Right lobe of liver (tissue), 6 donors: ENCODE data around the gene SLC27A5. TPM values are rescaled to one million over a fixed set of nuclear protein-coding genes. Genes with fewer than 3 reads are reported as not detected.
"Not testable (repeated sequence)": the region's sequence is repeated elsewhere in the genome, so short reads cannot be mapped to it uniquely, and the experiment has no call there.

Experiments used
- ATAC-seq, 4 donors: fragments of 200-7000 bp; cut with Tn5 transposase; one replicate each; pipeline ENCODE4 v1.9.1; 2020; ENCODE audit warnings: mild to moderate bottlenecking in 4 of 4, moderate library complexity in 4 of 4
- DNase-seq, 3 donors: peaks; one replicate each; pipeline ENCODE4 v3.0.0-alpha.2; 2020
- H3K27ac ChIP-seq, 3 donors: fragments of 200-600 bp; one replicate each; pipeline ENCODE4 v1.8.0; 2022
- H3K27me3 ChIP-seq, 2 donors: fragments of 200-600 bp; one replicate each; pipeline ENCODE4 v1.8.0; 2022
- H3K36me3 ChIP-seq, 4 donors: fragments of 200-600 bp; sonication (generic) in 1 of 4; one replicate each; pipeline versions ENCODE4 v1.5.1 to v1.8.0; 2017 to 2022; ENCODE audit warnings: control low read depth in 1 of 4
- H3K4me1 ChIP-seq, 4 donors: fragments of 200-600 bp; sonication (generic) in 1 of 4; one replicate each; pipeline versions ENCODE4 v1.5.1 to v1.8.0; 2017 to 2022; ENCODE audit warnings: control low read depth in 1 of 4
- H3K4me3 ChIP-seq, 3 donors: fragments of 200-600 bp; one replicate each; pipeline ENCODE4 v1.8.0; 2022
- H3K9me3 ChIP-seq, 4 donors: fragments of 200-600 bp; sonication (generic) in 1 of 4; one replicate each; pipeline versions ENCODE4 v1.5.1 to v1.8.0; 2017 to 2022; ENCODE audit warnings: control low read depth in 1 of 4
- CTCF ChIP-seq, 4 donors: fragments of 200-600 bp in 3 of 4; fragments of 450-650 bp in 1 of 4; IDR thresholded peaks; one replicate each; pipeline versions ENCODE4 v1.5.1 to v1.8.0; 2016 to 2022; ENCODE audit warnings: antibody characterized with exemption in 4 of 4, mild to moderate bottlenecking in 2 of 4
- POLR2A ChIP-seq: fragments of 450-650 bp; IDR thresholded peaks from one replicate; pipeline ENCODE4 v1.6.1; 2017; ENCODE audit warnings: antibody characterized with exemption, mild to moderate bottlenecking
- WGBS: methylation state at CpG from one replicate; pipeline ENCODE4 v1.1.6; 2018; ENCODE audit warnings: low coverage, low lambda C conversion rate; ENCODE audit not compliant: insufficient coverage; ENCODE audit errors: missing lambda C conversion rate; 5-methylcytosine and 5-hydroxymethylcytosine counted together
- intact Hi-C, 2 donors: fragments of 100-400 bp; cut with DNase I; formaldehyde crosslinking; loops; one replicate each; pipeline versions ENCODE4 v1.11.2 to v1.14.1; 2022
- total RNA-seq, 6 experiments: library from RNA; depleted of rRNA in 2 of 6; stranded (reverse); fragments of >200 nt in 2 of 6; fragmentation: NEBNext Ultra II Directional in 3 of 6; extraction: Animal tissue kit (Norgen Biotek cat#: 25700) in 3 of 6; gene quantifications; one replicate each; pipeline versions ENCODE4 v1.1.0 to v1.2.4, GENCODE V29; 2016 to 2023
- donor health status: DM: no; HTN: yes; CAD: no.
- donor health status: DM: no; HTN: no; CAD: no.
- donor health status: DM: no; HTN: no; CAD: no.
- donor health status: DM: no; HTN: yes; CAD: no.
- donor health status: DM: no; HTN: yes; CAD: no.

The SLC27A5 gene
- total RNA-seq, 6 experiments from 2014 or later, result 107 to 737 (median 366) TPM

DNA sequence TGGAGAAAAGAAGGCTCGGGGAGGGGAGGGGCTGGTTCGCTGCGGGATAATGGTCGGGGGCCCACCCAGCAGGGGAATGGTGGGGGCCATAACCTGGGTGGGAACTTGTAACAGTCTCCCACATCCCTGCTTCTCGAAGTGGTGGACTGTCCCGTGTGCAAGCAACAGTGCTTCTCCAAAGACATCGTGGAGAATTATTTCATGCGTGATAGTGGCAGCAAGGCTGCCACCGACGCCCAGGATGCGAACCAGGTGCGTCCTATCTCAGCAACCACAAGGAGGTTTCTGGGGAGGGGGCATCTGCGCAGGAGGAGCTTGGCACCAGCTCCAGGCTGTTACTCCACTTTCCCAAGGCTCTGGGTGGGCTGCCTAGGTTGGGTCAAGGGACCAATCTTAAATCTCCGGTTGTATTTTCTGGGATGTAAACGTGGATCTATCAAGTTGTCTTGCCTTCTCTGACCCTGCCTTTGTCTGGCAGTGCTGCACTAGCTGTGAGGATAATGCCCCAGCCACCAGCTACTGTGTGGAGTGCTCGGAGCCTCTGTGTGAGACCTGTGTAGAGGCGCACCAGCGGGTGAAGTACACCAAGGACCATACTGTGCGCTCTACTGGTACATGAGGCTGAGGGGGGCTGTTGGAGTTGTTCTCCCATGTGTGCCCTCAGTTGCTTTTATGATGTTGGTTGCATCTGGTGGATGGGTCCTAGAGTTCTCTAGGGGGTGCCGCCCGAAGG lies 33.7 kb upstream of the SLC27A5 start:
- Histone ChIP-seq H3K36me3 (peaks cover 17 to 34% (median 29%) of the 10 kb centered on the region in 4 donors), H3K4me3 (peak overlapping the region; percentile 77 to 89 (median 88)), H3K4me1 (peaks cover 0 to 15% (median 7%) of the 10 kb centered on the region in 4 donors), H3K9me3 (no peaks in the 10 kb centered on the region), H3K27me3 (no peaks in the 10 kb centered on the region), H3K27ac (peak overlapping the region in 2 of 3 donors; percentile 5 to 99)
- DNase-seq (no peak), ATAC-seq (no peak)
- TF ChIP-seq CTCF (IDR thresholded peaks at IDR 0.05), result no peak
- TF ChIP-seq POLR2A, result no peak
- WGBS, result 6% methylated on average over 20 of the region's 21 CpGs
- intact Hi-C loops, result no loop called here

DNA sequence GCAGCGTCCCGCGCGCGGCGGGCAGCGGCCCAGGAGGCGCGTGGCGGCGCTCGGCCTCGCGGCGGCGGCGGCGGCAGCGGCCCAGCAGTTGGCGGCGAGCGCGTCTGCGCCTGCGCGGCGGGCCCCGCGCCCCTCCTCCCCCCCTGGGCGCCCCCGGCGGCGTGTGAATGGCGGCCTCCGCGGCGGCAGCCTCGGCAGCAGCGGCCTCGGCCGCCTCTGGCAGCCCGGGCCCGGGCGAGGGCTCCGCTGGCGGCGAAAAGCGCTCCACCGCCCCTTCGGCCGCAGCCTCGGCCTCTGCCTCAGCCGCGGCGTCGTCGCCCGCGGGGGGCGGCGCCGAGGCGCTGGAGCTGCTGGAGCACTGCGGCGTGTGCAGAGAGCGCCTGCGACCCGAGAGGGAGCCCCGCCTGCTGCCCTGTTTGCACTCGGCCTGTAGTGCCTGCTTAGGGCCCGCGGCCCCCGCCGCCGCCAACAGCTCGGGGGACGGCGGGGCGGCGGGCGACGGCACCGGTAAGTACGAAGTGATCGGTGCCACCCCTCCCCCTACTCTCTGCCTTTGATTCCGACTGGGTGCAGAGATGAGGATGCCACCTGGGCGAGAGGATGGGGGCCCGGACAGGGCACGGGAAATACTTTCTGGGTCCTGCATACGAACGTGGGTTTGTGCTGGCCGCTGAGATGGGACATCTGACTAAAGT lies 32.9 kb upstream of the SLC27A5 start:
- Histone ChIP-seq H3K27ac (peak overlapping the region; percentile 95 to 99 (median 97)), H3K9me3 (no peaks in the 10 kb centered on the region), H3K36me3 (peaks cover 17 to 27% (median 23%) of the 10 kb centered on the region in 4 donors), H3K4me1 (peaks cover 0 to 15% (median 7%) of the 10 kb centered on the region in 4 donors), H3K4me3 (peak overlapping the region; percentile 77 to 89 (median 88)), H3K27me3 (no peaks in the 10 kb centered on the region)
- ATAC-seq (peak; percentile 1 to 25 (median 10)), DNase-seq (peak in 2 of 3 donors; percentile 71 to 75)
- WGBS, result 2% methylated on average over 20 of the region's 92 CpGs
- intact Hi-C loops, result no loop called here
- TF ChIP-seq POLR2A (no peak), CTCF (IDR thresholded peaks at IDR 0.05) (no peak)

DNA sequence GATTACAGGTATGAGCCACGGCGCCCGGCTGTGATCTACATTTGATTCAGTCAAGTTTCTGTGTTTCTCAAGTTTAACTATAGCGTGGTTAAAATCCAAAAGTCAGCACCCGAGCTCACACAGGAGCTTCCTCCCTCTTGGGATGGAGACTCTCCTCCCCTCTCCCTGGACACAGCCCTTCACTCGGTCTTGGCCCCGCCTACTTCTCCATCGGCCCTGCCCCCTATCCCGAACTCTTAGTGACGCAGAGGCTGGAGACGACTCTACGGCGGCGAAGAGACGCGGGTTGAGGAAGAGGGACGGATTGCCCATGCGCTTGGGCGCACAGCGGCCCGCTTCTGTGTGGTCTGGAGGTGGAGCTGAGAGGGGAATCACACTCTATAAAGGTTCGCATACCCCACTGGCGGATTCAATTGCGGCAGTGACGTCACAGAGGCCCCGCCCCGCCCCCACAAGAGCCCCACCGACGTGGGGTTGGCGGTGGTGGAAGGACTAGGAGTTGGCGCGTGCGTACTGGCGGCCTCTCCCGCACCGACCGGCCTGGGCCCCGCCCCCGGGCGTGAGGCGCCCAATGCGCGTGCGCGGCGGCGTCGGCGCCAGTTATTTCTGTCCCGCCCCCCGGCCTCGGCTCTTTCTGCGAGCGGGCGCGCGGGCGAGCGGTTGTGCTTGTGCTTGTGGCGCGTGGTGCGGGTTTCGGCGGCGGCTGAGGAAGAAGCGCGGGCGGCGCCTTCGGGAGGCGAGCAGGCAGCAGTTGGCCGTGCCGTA lies 32.2 kb upstream of the SLC27A5 start, which contains the start of gene TRIM28:
TSS of gene TRIM28 (plus strand) at position 239 of the 765 bp plus-strand sequence. CDS start 694 bp downstream, outside the sequence.
- H3K36me3 ChIP-seq, result peaks cover 10 to 19% (median 17%) of the 10 kb centered on the region in 4 donors
- H3K4me1 ChIP-seq, result peaks cover 0 to 15% (median 7%) of the 10 kb centered on the region in 4 donors
- ATAC-seq (peak; percentile 93 to 97 (median 95)), DNase-seq (peak; percentile 98 to 99 (median 99))
- TF ChIP-seq POLR2A (peak; percentile 96), CTCF (IDR thresholded peaks at IDR 0.05) (no peak)
- WGBS, result under 1% methylated on average over 27 of the region's 73 CpGs
- no peaks in the 10 kb centered on the region for H3K27me3 ChIP-seq
- peak within 1 kb of the TSS; percentile 95 to 99 (median 97) for H3K27ac ChIP-seq
- H3K4me3 ChIP-seq, result peak within 1 kb of the TSS; percentile 77 to 89 (median 88)
- no peaks in the 10 kb centered on the region for H3K9me3 ChIP-seq
- intact Hi-C loops, result no loop called here

GRCh38 chr19:58542641-58543372 lies 31.0 kb upstream of the SLC27A5 start:
- H3K4me1 ChIP-seq, result peaks cover 0 to 15% (median 7%) of the 10 kb centered on the region in 4 donors
- H3K36me3 ChIP-seq, H3K27me3 ChIP-seq, intact Hi-C loops, ATAC-seq, DNase-seq, H3K9me3 ChIP-seq: not testable (repeated sequence)
- peak overlapping the region in 2 of 3 donors; percentile 95 to 99 for H3K27ac ChIP-seq
- 79% methylated on average over 18 of the region's 18 CpGs for WGBS
- peak overlapping the region in 1 of 3 donors; percentile 88 for H3K4me3 ChIP-seq

- ATAC-seq, result not testable (repeated sequence)
Observed at GRCh38 chr19:58539169-58539559, 27.4 kb upstream of the SLC27A5 start.

More at GRCh38 chr19:58539169-58539559, 27.4 kb upstream of the SLC27A5 start:
- H3K4me3 ChIP-seq, H3K9me3 ChIP-seq, H3K4me1 ChIP-seq, intact Hi-C loops, H3K36me3 ChIP-seq, DNase-seq, H3K27me3 ChIP-seq, H3K27ac ChIP-seq: not testable (repeated sequence)
